ENCODE results near the gene WASF2. TPM values are rescaled to one million over a fixed set of nuclear protein-coding genes. Genes with fewer than 3 reads are reported as not detected.
"Not testable (repeated sequence)": the region's sequence is repeated elsewhere in the genome, so short reads cannot be mapped to it uniquely, and the experiment has no call there.

WASF2 gene
- polyA plus RNA-seq, 12 donors = 71.9 to 930 (median 83.1) TPM

- DNase-seq = no peak
Measured at GRCh38 chr1:27399251-27400025, 90.5 kb downstream of the WASF2 start.

- no peak for DNase-seq
Measured at GRCh38 chr1:27398405-27399149, 91.4 kb downstream of the WASF2 start.

GRCh38 chr1:27397749-27398148 lies 92.2 kb downstream of the WASF2 start:
- DNase-seq = no peak

- DNase-seq = no peak
Measured at GRCh38 chr1:27397110-27397509, 92.9 kb downstream of the WASF2 start.

GRCh38 chr1:27395441-27396195 lies 94.3 kb downstream of the WASF2 start:
- peak; percentile 74 for DNase-seq

- no peak for DNase-seq
Measured at GRCh38 chr1:27394925-27395324, 95.0 kb downstream of the WASF2 start.

- DNase-seq = no peak
Measured at GRCh38 chr1:27394282-27394658, 95.7 kb downstream of the WASF2 start.

GRCh38 chr1:27393641-27394281 lies 96.2 kb downstream of the WASF2 start:
- no peak for DNase-seq

- DNase-seq = no peak
Measured at GRCh38 chr1:27392778-27393635, 97.0 kb downstream of the WASF2 start.

- DNase-seq = peak; percentile 86
Measured at GRCh38 chr1:27392096-27392777, 97.7 kb downstream of the WASF2 start, which contains the start of gene GPR3. Gene GPR3 (plus strand): TSS chr1:27392622. CDS start chr1:27393799, 1,177 bp downstream.

GRCh38 chr1:27391511-27392095 lies 98.4 kb downstream of the WASF2 start:
- DNase-seq = no peak

- no peak for DNase-seq
Measured at GRCh38 chr1:27388337-27389005, 101.5 kb downstream of the WASF2 start.

- not testable (repeated sequence) for DNase-seq
Measured at GRCh38 chr1:27384797-27385196, 105.2 kb downstream of the WASF2 start.

- DNase-seq = no peak
Measured at GRCh38 chr1:27383661-27384060, 106.3 kb downstream of the WASF2 start.

- no peak for DNase-seq
Measured at GRCh38 chr1:27383039-27383605, 106.8 kb downstream of the WASF2 start, which contains the start of gene CD164L2. Gene CD164L2 (minus strand): TSS chr1:27383333. CDS start chr1:27383239, 94 bp downstream.

GRCh38 chr1:27381969-27382762 lies 107.8 kb downstream of the WASF2 start:
- DNase-seq = no peak

GRCh38 chr1:27380766-27381733 lies 108.9 kb downstream of the WASF2 start:
- no peak for DNase-seq
